ENCODE measurements around the gene CTNS.

Gene CTNS

GRCh38 chr17:3659541-3660111, 23.1 kb downstream of the CTNS start:
- no peak for DNase-seq

GRCh38 chr17:3660311-3660891, 23.8 kb downstream of the CTNS start:
- DNase-seq: no peak

DNA sequence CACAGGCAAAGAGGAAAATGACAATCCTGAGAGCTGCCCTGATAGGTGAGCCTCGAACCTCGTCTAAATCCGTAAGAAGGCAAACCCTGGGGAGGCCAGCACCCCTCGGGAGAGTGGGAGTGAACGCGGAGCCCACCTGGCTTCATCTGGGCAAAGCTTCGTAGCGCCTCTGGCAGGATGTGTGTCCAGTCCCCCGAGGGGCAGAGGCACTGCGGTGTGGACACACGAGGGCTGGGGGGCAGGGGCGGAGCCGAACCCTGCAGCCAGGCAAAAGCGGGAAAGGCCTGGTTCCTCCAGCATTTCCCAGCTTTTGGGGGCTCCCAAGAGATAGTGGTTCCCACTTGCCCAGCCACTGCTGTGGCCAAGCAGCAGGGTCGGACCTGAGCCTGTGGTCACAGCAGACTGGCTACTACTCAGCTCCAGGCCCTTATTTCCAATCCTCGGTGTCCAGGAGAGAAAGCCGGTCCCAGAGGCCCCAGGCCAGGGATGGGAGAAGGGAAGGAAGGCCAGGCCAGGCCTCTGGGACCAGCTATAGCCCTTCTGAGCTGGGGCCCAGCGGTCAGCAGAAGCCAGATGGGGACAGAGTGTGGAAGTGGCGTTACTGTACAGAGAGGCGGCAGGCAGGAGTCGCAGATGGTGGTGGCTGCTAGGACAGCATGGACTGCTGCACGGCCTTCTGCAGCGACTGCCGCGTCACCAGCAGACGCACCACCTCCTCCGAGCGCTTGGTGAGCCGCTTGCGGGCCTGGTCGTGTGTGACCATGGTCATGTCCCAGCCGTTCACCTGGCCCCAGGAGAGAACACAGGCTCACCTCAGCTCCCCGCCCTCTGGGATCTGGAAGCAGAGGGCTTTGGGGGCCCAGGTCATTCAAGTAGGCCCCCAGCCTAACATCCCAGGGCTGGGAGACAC, 26.8 kb downstream of the CTNS start:
- DNase-seq: no peak

GRCh38 chr17:3665834-3666233, 29.3 kb downstream of the CTNS start:
- no peak for DNase-seq

GRCh38 chr17:3666516-3666915, 30.0 kb downstream of the CTNS start:
- DNase-seq: no peak

GRCh38 chr17:3667366-3668278, 31.1 kb downstream of the CTNS start:
- no peak for DNase-seq

- peak; percentile 66 for DNase-seq
These were observed 31.9 kb downstream of the CTNS start, which contains the start of the genes EMC6 and TAX1BP3 for GRCh38 chr17:3668279-3669084. Gene EMC6, plus strand, starts transcription at chr17:3668812. Its CDS starts 335 bp downstream, at chr17:3669147. Gene TAX1BP3, minus strand, starts transcription at chr17:3668578. Its CDS starts 52 bp downstream, at chr17:3668526.

DNA sequence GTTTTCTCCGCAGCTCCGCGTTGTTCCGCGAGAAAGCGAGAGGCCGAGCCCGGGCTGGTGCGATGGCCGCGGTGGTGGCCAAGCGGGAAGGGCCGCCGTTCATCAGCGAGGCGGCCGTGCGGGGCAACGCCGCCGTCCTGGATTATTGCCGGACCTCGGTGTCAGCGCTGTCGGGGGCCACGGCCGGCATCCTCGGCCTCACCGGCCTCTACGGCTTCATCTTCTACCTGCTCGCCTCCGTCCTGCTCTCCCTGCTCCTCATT, 32.5 kb downstream of the CTNS start:
- DNase-seq: no peak

DNA sequence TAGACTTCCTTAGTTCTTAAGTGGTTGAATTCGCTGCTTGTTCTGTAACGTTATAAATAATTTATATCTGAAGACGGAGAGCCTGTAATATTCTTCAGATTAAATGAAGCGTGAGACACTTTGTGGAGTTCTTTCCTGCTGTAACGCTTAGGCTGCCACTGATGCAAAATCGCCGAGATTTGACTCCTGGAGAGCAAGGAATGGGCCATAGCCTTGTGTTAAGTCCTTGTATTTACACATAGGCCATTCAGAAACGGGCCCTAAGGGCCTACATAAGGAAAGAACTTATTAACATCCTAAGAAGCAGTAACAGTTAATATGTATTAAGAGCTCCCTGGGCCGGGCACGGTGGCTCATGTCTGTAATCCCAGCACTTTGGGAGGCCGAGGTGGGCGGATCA, 33.0 kb downstream of the CTNS start:
- DNase-seq: no peak

- no peak for DNase-seq
These were observed 36.0 kb downstream of the CTNS start for GRCh38 chr17:3672571-3672970.

GRCh38 chr17:3675886-3676285, 39.3 kb downstream of the CTNS start:
- DNase-seq: no peak

DNA sequence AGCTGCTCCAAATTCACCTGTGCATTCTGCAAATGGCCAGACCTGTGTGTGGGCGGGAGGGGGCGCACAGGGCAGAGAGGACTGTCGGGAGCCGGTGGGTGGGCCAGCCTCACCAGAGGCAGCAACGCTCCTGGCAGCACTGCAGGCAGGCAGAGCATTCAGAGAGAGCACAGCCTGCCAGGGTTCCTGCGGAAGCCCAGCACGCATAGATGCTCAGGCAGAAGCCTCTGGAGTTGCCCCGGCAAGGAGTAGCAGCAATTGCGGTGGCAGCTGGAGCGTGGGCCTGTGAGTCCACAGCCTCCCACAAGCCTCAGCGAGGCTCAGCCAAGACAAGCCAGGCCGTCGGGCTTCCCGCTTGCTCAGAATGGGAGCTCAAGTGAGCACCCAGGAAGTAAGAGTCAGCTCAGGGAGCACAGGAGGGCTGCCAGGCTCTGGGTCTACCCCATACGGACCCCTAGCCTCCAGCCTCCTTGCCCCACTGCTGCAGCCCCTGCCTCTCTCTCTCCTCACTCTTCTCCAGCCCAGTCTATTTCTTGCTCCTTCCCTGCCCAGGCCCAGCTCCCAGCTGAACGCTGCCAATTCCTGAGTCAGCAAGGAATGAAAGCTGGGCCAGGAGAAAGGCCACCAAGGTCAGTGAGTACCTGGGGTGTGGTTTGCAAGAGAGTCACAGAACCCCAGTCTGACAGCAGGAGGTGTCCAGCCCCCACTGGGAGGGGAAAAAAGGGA, 41.7 kb downstream of the CTNS start:
- no peak for DNase-seq

- no peak for DNase-seq
These were observed 42.4 kb downstream of the CTNS start for GRCh38 chr17:3678821-3679530.

- DNase-seq: no peak
These were observed 43.1 kb downstream of the CTNS start for GRCh38 chr17:3679531-3680126.

GRCh38 chr17:3681057-3681456, 44.5 kb downstream of the CTNS start:
- DNase-seq: no peak

- DNase-seq: no peak
These were observed 45.0 kb downstream of the CTNS start for GRCh38 chr17:3681565-3681964.

DNA sequence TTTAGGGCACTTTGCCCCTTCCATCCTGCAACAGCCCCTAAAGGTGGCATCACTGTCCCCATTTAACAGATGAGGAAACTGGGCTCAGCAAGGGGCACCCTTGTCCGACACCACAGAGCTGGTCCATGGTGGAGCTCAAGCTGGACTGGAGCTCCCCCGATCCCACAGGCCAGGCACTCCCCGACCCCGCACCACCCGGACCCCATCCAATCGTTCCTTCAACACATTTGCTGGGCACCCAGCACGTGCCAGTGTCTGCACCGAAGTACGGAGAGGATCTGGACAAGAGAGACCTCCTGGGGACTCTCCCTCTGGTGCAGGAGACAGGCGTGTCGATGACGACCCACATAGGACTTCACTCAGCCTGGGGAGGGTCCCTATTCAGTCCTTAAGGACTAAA, 45.5 kb downstream of the CTNS start:
- DNase-seq: no peak

GRCh38 chr17:3683054-3683511, 46.5 kb downstream of the CTNS start:
- no peak for DNase-seq

DNA sequence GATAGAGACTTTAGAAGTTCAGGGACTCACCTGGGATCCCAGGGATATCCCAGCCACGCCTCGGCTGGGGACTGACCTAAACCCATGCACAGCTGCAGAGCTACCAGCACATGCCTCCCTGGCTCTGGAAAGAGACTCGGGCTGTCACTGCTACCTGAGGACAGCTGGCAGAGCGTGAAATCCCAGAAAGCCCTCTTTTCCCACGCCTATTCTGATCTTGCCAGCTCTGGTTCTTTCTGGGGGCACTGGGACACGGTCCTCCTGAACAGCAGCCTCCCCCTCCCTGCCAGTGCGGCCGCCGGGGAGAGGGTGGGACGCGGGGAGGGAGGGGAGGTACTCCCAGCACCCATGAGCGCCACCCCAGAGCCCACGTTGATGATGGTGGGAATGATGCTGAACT, 48.6 kb downstream of the CTNS start:
- DNase-seq: no peak

- DNase-seq: peak; percentile 28
These were observed 51.5 kb downstream of the CTNS start for GRCh38 chr17:3688027-3688553.
